ENCODE measurements around the gene SYK. TPM values are rescaled to one million over a fixed set of nuclear protein-coding genes. Genes with fewer than 3 reads are reported as not detected.

SYK gene
- total RNA-seq, 2 donors from 2014 or later: 2.5 to 6.0 TPM

GRCh38 chr9:90927496-90927895 lies 125.9 kb downstream of the SYK start:
- DNase-seq: no peak
- Histone ChIP-seq H3K4me3 (ENCODE audit: low read length) (no peak overlapping the region), H3K9me3 (ENCODE audit: control insufficient read depth, low read length) (no peaks in the 10 kb centered on the region), H3K36me3 (ENCODE audit: control insufficient read depth, insufficient read depth, low read length) (no peaks in the 10 kb centered on the region), H3K27ac (ENCODE audit: low read depth, low read length) (no peak overlapping the region), H3K4me1 (ENCODE audit: control insufficient read depth, insufficient read depth, low read length) (no peaks in the 10 kb centered on the region), H3K27me3 (ENCODE audit: control insufficient read depth, insufficient read depth, low read length, poor library complexity, severe bottlenecking) (no peaks in the 10 kb centered on the region), H3K9ac (ENCODE audit: extremely low read depth, low read length, poor library complexity, severe bottlenecking) (no peak overlapping the region)
- Mint-ChIP-seq H3K4me3 (no peak overlapping the region), H3K27ac (no peak overlapping the region), H3K27me3 (ENCODE audit: insufficient read depth) (peaks cover 7% of the 10 kb centered on the region), H3K36me3 (ENCODE audit: low read depth) (no peaks in the 10 kb centered on the region), H3K9me3 (no peaks in the 10 kb centered on the region), H3K4me1 (peaks cover 10% of the 10 kb centered on the region)
- TF ChIP-seq CTCF (conservative IDR thresholded peaks at IDR 0.05): no peak
- 93 to 94% methylated on average over 4 to 6 of the region's 6 CpGs for WGBS, 2 experiments (ENCODE audit: insufficient coverage in 1 of 2, insufficient read length in 1 of 2)

- Histone ChIP-seq H3K9ac (ENCODE audit: extremely low read depth, low read length, poor library complexity, severe bottlenecking) (no peak overlapping the region), H3K4me3 (ENCODE audit: low read length) (no peak overlapping the region), H3K27ac (ENCODE audit: low read depth, low read length) (no peak overlapping the region), H3K27me3 (ENCODE audit: control insufficient read depth, insufficient read depth, low read length, poor library complexity, severe bottlenecking) (no peaks in the 10 kb centered on the region), H3K4me1 (ENCODE audit: control insufficient read depth, insufficient read depth, low read length) (no peaks in the 10 kb centered on the region), H3K36me3 (ENCODE audit: control insufficient read depth, insufficient read depth, low read length) (no peaks in the 10 kb centered on the region), H3K9me3 (ENCODE audit: control insufficient read depth, low read length) (no peaks in the 10 kb centered on the region)
- 89% methylated on average over 4 of the region's 4 CpGs; no CpG with 5 or more reads in 1 of the 2 experiments for WGBS, 2 experiments (ENCODE audit: insufficient coverage in 1 of 2, insufficient read length in 1 of 2)
- no peak for TF ChIP-seq CTCF (conservative IDR thresholded peaks at IDR 0.05)
- peaks cover 4% of the 10 kb centered on the region for H3K27me3 Mint-ChIP-seq (ENCODE audit: insufficient read depth)
- no peak overlapping the region for H3K4me3 Mint-ChIP-seq
- H3K9me3 Mint-ChIP-seq: no peaks in the 10 kb centered on the region
- no peaks in the 10 kb centered on the region for H3K36me3 Mint-ChIP-seq (ENCODE audit: low read depth)
- H3K4me1 Mint-ChIP-seq: peaks cover 10% of the 10 kb centered on the region
- DNase-seq: no peak
- H3K27ac Mint-ChIP-seq: no peak overlapping the region
Observed at GRCh38 chr9:90929626-90930025, 128.0 kb downstream of the SYK start.

GRCh38 chr9:90933468-90933867 lies 131.8 kb downstream of the SYK start:
- H3K4me1 Mint-ChIP-seq: peaks cover 10% of the 10 kb centered on the region
- no peak overlapping the region for H3K4me3 Mint-ChIP-seq
- H3K27ac Mint-ChIP-seq: no peak overlapping the region
- 90 to 92% methylated on average over 2 to 3 of the region's 3 CpGs for WGBS, 2 experiments (ENCODE audit: insufficient coverage in 1 of 2, insufficient read length in 1 of 2)
- no peak overlapping the region for H3K4me3 ChIP-seq (ENCODE audit: low read length)
- no peak overlapping the region for H3K9ac ChIP-seq (ENCODE audit: extremely low read depth, low read length, poor library complexity, severe bottlenecking)
- no peaks in the 10 kb centered on the region for H3K9me3 ChIP-seq (ENCODE audit: control insufficient read depth, low read length)
- no peak overlapping the region for H3K27ac ChIP-seq (ENCODE audit: low read depth, low read length)
- H3K36me3 ChIP-seq (ENCODE audit: control insufficient read depth, insufficient read depth, low read length): no peaks in the 10 kb centered on the region
- DNase-seq: no peak
- no peaks in the 10 kb centered on the region for H3K36me3 Mint-ChIP-seq (ENCODE audit: low read depth)
- H3K4me1 ChIP-seq (ENCODE audit: control insufficient read depth, insufficient read depth, low read length): no peaks in the 10 kb centered on the region
- H3K27me3 Mint-ChIP-seq (ENCODE audit: insufficient read depth): peaks cover 18% of the 10 kb centered on the region
- no peaks in the 10 kb centered on the region for H3K27me3 ChIP-seq (ENCODE audit: control insufficient read depth, insufficient read depth, low read length, poor library complexity, severe bottlenecking)
- no peak for TF ChIP-seq CTCF (conservative IDR thresholded peaks at IDR 0.05)
- H3K9me3 Mint-ChIP-seq: no peaks in the 10 kb centered on the region

All from endodermal cell (in vitro differentiated cells).